Measurements from ENCODE around the gene GDA. TPM values are rescaled to one million over a fixed set of nuclear protein-coding genes. Genes with fewer than 3 reads are reported as not detected.

GDA gene
- total RNA-seq, 1 experiment from 2014 or later: 3.6 TPM

- Histone ChIP-seq H3K14ac (ENCODE audit: insufficient read depth, low read length) (no peak overlapping the region), H3K4me2 (ENCODE audit: insufficient read depth, insufficient read length, low read length) (no peak overlapping the region), H3K9me3 (ENCODE audit: control insufficient read depth, low read depth, low read length) (no peaks in the 10 kb centered on the region), H3K27me3 (ENCODE audit: insufficient read depth, low read length) (no peaks in the 10 kb centered on the region), H3K9ac (ENCODE audit: extremely low read depth, insufficient read length, low read length) (no peak overlapping the region), H2BK120ac (ENCODE audit: low read depth, low read length, poor library complexity, severe bottlenecking) (no peak overlapping the region), H3T11ph (ENCODE audit: low read length) (no peak overlapping the region), H3K4me1 (ENCODE audit: insufficient read depth, low read length) (no peaks in the 10 kb centered on the region), H3K23ac (ENCODE audit: insufficient read length, low read depth, low read length) (no peak overlapping the region), H4K20me1 (ENCODE audit: control insufficient read depth, insufficient read depth, insufficient read length) (no peaks in the 10 kb centered on the region), H4K8ac (replicated peaks; ENCODE audit: insufficient read length, low read depth, low read length) (no peak overlapping the region), H3K18ac (ENCODE audit: insufficient read length, low read depth, low read length) (no peak overlapping the region), H2BK5ac (ENCODE audit: insufficient read length, low read length) (no peak overlapping the region), H4K5ac (ENCODE audit: insufficient read length, low read depth, low read length) (no peak overlapping the region), H3K79me2 (ENCODE audit: insufficient read depth, low read length) (peaks cover 3% of the 10 kb centered on the region), H3K4ac (ENCODE audit: low read depth, low read length) (no peak overlapping the region), H2AFZ (ENCODE audit: low read length) (no peak overlapping the region), H2AK5ac (ENCODE audit: insufficient read length, low read length) (no peak overlapping the region), H2BK20ac (ENCODE audit: low read depth, low read length, poor library complexity, severe bottlenecking) (no peak overlapping the region), H3K56ac (ENCODE audit: insufficient read length, low read depth, low read length) (no peak overlapping the region), H2BK15ac (ENCODE audit: low read depth, low read length) (no peak overlapping the region), H2BK12ac (ENCODE audit: insufficient read length, low read depth, low read length) (no peak overlapping the region), H3K23me2 (ENCODE audit: insufficient read length, low read depth, low read length, poor library complexity, severe bottlenecking) (no peaks in the 10 kb centered on the region), H3K27ac (ENCODE audit: insufficient read length, low read depth, low read length) (no peak overlapping the region), H4K91ac (ENCODE audit: insufficient read length, low read depth, low read length) (no peak overlapping the region), H3K79me1 (ENCODE audit: insufficient read depth, low read depth, low read length, poor library complexity, severe bottlenecking) (no peaks in the 10 kb centered on the region)
- no peaks in the 10 kb centered on the region for H3K27me3 Mint-ChIP-seq (ENCODE audit: low read depth)
- H3K36me3 Mint-ChIP-seq (ENCODE audit: insufficient read depth in 1 of 3, low read depth in 3 of 3): peaks cover 0 to 5% (median 4%) of the 10 kb centered on the region in 3 experiments; a peak in 3 of 7 replicates
- TF ChIP-seq CTCF (conservative IDR thresholded peaks at IDR 0.05): no peak
- H3K9me3 Mint-ChIP-seq: peaks cover 2 to 9% of the 10 kb centered on the region in 2 experiments; a peak in 1 of 5 replicates
- DNase-seq: no peak
- no peaks in the 10 kb centered on the region for H3K4me1 Mint-ChIP-seq
- WGBS (ENCODE audit: extremely low coverage, insufficient read length, low lambda C conversion rate): no CpG with 5 or more reads among the region's 4 CpGs
- H3K4me3 Mint-ChIP-seq: no peak overlapping the region
- no peak overlapping the region for H3K27ac Mint-ChIP-seq
These were observed 8.7 kb upstream of the GDA start for GRCh38 chr9:72140586-72140985.

All from H9 (cell line).